Sigmoid colon (tissue), 7 donors: Measurements from ENCODE around the gene EXOC6B. TPM values are rescaled to one million over a fixed set of nuclear protein-coding genes. Genes with fewer than 3 reads are reported as not detected.
A peak's percentile ranks its signal among the peaks of the same experiment; 100 is the strongest.

Experiments used
- DNase-seq: peaks from one replicate; pipeline ENCODE4 v3.0.0-alpha.2; 2019
- H3K27ac ChIP-seq, 4 donors: fragments of 200-600 bp; sonication (generic); one replicate each; pipeline ENCODE4 v1.5.1; 2016 to 2019; ENCODE audit warnings: mild to moderate bottlenecking in 1 of 4
- H3K27me3 ChIP-seq, 3 donors: fragments of 200-600 bp; sonication (generic); one replicate each; pipeline ENCODE4 v1.5.1; 2019; ENCODE audit warnings: mild to moderate bottlenecking in 1 of 3
- H3K36me3 ChIP-seq, 4 donors: fragments of 200-600 bp; sonication (generic); one replicate each; pipeline ENCODE4 v1.5.1; 2016 to 2019
- H3K4me1 ChIP-seq, 4 donors: fragments of 200-600 bp; sonication (generic); one replicate each; pipeline ENCODE4 v1.5.1; 2017 to 2019
- H3K4me3 ChIP-seq, 4 donors: fragments of 200-600 bp; sonication (generic); one replicate each; pipeline ENCODE4 v1.5.1; 2017 to 2019; ENCODE audit warnings: mild to moderate bottlenecking in 2 of 4, moderate library complexity in 1 of 4
- H3K9me3 ChIP-seq, 4 donors: fragments of 200-600 bp in 3 of 4; sonication (generic) in 3 of 4; one replicate each; pipeline versions ENCODE4 v1.5.1 to v1.6.1; 2013 to 2019
- EP300 ChIP-seq, 4 donors: sonication (generic); formaldehyde crosslinking; IDR thresholded peaks; one replicate each; pipeline ENCODE4 v1.6.1; 2017; ENCODE audit warnings: antibody characterized with exemption in 4 of 4
- POLR2A ChIP-seq, 2 donors: fragments of 450-650 bp; IDR thresholded peaks; one replicate each; pipeline ENCODE4 v1.6.1; 2016; ENCODE audit warnings: antibody characterized with exemption in 2 of 2, mild to moderate bottlenecking in 2 of 2, moderate library complexity in 2 of 2
- POLR2AphosphoS5 ChIP-seq, 4 donors: sonication (generic); formaldehyde crosslinking; IDR thresholded peaks; one replicate each; pipeline ENCODE4 v1.6.1; 2017; ENCODE audit warnings: antibody characterized with exemption in 4 of 4
- whole genome bisulfite sequencing, 2 donors: extraction: QIAGEN DNeasy Blood & Tissue Kit; methylation state at CpG; one replicate each; pipeline ENCODE4 v1.1.7; 2013; 5-methylcytosine and 5-hydroxymethylcytosine counted together
- intact Hi-C: fragments of 100-400 bp; cut with DNase I; formaldehyde crosslinking; loops from one replicate; pipeline ENCODE4 v1.15.1; 2023
- polyA plus RNA-seq, 3 donors: library from polyadenylated mRNA; stranded (reverse); fragments of 200-250 nt; gene quantifications; one replicate each; pipeline ENCODE4 v1.2.3, GENCODE V29; 2013
- total RNA-seq, 4 donors: library from RNA; depleted of rRNA; stranded (reverse); fragments of >200 nt; gene quantifications; one replicate each; pipeline ENCODE4 v1.1.0, GENCODE V29; 2016
- TF ChIP-seq, protein P1 (sequence below), 4 experiments: fragments of 450-650 bp in 3 of 4; fragments of 200-600 bp in 1 of 4; IDR thresholded peaks; one replicate each; pipeline ENCODE4 v1.5.1; 2016 to 2019; ENCODE audit warnings: antibody characterized with exemption in 4 of 4, mild to moderate bottlenecking in 3 of 4, moderate library complexity in 2 of 4
- donor health status: healthy with polysubstance abuse.
- donor health status: Bipolar disorder and iron deficiency.
- donor health status: healthy.

The EXOC6B gene
- total and polyA plus RNA-seq, 7 donors = 5.0 to 46.1 (median 25.3) TPM

DNA sequence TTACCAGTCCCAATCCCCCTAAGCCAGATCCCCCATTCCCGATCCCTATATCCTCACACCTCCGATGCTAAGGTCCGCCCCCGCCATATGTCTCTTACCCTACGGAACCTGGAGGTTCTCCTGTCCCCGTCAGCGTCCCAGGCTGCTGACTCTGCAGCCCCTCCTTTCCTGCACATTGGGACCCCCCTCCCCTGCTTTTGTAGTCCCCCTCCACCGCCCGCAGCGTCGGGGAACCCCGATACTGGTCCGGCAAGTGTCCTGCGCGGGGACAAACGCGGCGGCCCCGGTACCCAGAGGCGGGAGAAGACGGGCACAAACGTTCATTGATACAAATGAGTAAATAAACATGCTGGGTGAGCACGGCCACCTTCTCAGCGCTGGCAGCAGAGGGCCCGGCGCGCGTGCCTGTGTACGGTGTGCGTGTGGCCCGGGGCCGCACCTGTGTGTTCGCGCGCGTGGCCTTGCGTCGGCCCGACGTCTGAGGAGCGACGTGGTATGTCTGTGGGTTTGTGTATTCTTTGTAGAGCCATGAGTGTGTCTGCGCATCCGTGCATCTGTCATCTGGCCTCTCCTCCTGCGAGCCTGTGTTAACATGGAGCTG, 676.2 kb downstream of the EXOC6B start:
- 1 to 3% methylated on average over 45 of the region's 45 CpGs for WGBS, 2 donors
- peaks cover 38 to 90% (median 47%) of the 10 kb centered on the region in 3 donors for H3K27me3 ChIP-seq
- peak; percentile 63 for DNase-seq
- TF ChIP-seq, protein P1, sequence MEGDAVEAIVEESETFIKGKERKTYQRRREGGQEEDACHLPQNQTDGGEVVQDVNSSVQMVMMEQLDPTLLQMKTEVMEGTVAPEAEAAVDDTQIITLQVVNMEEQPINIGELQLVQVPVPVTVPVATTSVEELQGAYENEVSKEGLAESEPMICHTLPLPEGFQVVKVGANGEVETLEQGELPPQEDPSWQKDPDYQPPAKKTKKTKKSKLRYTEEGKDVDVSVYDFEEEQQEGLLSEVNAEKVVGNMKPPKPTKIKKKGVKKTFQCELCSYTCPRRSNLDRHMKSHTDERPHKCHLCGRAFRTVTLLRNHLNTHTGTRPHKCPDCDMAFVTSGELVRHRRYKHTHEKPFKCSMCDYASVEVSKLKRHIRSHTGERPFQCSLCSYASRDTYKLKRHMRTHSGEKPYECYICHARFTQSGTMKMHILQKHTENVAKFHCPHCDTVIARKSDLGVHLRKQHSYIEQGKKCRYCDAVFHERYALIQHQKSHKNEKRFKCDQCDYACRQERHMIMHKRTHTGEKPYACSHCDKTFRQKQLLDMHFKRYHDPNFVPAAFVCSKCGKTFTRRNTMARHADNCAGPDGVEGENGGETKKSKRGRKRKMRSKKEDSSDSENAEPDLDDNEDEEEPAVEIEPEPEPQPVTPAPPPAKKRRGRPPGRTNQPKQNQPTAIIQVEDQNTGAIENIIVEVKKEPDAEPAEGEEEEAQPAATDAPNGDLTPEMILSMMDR (IDR thresholded peaks at IDR 0.05) = no peak
- TF ChIP-seq POLR2AphosphoS5 (IDR thresholded peaks at IDR 0.05) = peak in 2 of 4 donors; percentile 5 to 20
- H3K4me1 ChIP-seq = peaks cover 0 to 54% (median 51%) of the 10 kb centered on the region in 4 donors
- intact Hi-C loops = loop anchor here (1.0 to 10.0 kb wide), 8 partner anchors 225 to 922 kb away; partner anchors contain the start of gene PAIP2B
- peak overlapping the region in 3 of 4 donors; percentile 43 to 55 (median 44) for H3K4me3 ChIP-seq
- H3K27ac ChIP-seq = no peak overlapping the region
- no peaks in the 10 kb centered on the region for H3K36me3 ChIP-seq
- H3K9me3 ChIP-seq = no peaks in the 10 kb centered on the region

DNA sequence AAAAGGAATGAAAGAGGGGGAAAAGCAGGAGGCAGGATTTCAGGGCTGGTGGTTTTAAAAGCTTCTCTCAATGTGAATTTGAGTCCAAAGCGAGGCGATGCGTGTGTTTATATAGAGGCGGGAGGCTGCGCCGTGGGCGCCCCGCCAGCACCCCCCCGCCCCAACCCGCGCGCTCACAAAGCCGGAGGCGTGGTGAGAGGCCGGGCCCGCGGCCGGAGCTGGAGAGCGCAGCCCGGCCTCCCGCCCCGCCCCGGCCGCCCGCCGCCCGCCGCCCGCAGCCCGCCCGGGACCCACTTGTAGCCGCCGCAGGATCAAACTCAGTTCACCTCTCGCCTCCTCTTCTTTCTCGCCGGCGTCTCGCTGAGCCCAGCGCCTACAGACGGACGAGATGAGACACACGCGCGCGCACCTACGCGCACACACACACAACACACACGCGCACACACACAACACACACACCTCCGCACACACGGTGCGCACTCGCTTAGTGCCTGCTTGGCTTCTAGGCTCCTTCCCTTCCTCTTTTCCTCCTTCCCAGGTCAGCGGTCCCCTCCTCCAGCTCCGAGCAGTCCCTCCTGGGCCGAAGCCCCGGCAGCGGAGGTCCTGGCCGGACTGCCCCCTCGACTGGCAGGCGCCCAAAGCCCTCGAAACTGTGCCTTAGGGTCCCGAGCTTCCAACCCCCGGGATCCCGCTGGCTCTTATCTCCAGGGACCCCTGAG, 676.8 kb downstream of the EXOC6B start:
- Histone ChIP-seq H3K4me1 (peaks cover 0 to 61% (median 57%) of the 10 kb centered on the region in 4 donors), H3K27me3 (peaks cover 38 to 90% (median 51%) of the 10 kb centered on the region in 3 donors), H3K9me3 (no peaks in the 10 kb centered on the region), H3K27ac (peak overlapping the region in 1 of 4 donors; percentile 27), H3K4me3 (peak overlapping the region; percentile 31 to 55 (median 44)), H3K36me3 (no peaks in the 10 kb centered on the region)
- TF ChIP-seq, protein P1 (IDR thresholded peaks at IDR 0.05) = no peak
- TF ChIP-seq POLR2AphosphoS5 (IDR thresholded peaks at IDR 0.05) = peak in 2 of 4 donors; percentile 14 to 34
- WGBS, 2 donors = 1% methylated on average over 65 of the region's 65 CpGs
- intact Hi-C loops = loop anchor here (1.0 to 5.0 kb wide), 2 partner anchors 532 to 601 kb away; no protein-coding TSS in a partner anchor
- DNase-seq = peak; percentile 72

DNA sequence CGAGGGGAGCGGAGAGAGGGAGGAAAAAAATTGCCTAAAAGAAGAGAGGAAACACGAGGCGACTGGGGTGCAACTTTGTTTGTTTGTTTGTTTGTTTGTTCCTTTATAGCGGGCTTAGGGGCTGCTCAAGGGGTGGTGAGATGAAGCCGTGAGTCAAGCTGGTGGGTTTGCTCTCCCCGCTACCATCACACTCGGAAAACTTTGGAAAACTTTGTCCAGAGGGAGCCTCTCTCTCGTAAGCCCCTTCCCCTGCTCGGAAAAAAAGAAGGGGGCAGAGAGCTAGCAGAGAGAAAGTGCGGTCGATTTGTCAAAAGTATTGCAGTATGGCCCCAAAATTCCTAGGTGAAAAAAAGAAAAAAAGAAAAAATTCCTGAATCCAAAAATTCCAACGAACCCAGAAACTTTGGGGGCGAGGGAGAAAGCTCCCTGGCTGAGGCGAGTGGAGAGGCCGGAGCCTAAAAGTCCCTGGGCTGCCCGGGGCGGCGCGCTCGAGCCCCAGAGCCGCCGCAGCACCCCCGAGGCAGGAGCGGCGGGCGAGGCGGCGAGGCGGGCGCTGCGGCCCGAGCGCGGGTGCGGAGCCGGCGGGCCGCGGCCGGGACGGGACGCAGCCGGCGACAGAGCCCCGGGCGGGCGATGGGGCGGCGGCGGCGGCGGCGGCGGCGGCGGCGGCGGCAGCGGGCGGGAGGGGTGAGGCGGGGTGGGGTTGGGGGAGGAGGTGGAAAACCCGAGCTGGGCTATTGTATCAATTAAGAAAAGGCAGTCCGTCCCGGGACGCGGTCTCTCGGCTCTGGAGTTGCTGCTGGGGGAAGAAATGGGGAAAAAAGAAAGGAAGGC, 677.6 kb downstream of the EXOC6B start:
- 1 to 2% methylated on average over 68 of the region's 68 CpGs for WGBS, 2 donors
- H3K27ac ChIP-seq = peak overlapping the region in 1 of 4 donors; percentile 27
- intact Hi-C loops = loop anchor here (5.0 kb wide), 1 partner anchor 531 kb away; no protein-coding TSS in a partner anchor
- H3K4me3 ChIP-seq = peak overlapping the region; percentile 31 to 55 (median 44)
- peak; percentile 65 for DNase-seq
- H3K9me3 ChIP-seq = no peaks in the 10 kb centered on the region
- peaks cover 0 to 69% (median 65%) of the 10 kb centered on the region in 4 donors for H3K4me1 ChIP-seq
- peak in 2 of 4 donors; percentile 6 to 11 for TF ChIP-seq POLR2AphosphoS5 (IDR thresholded peaks at IDR 0.05)
- no peak for TF ChIP-seq POLR2A (IDR thresholded peaks at IDR 0.05)
- no peaks in the 10 kb centered on the region for H3K36me3 ChIP-seq
- H3K27me3 ChIP-seq = peaks cover 38 to 90% (median 51%) of the 10 kb centered on the region in 3 donors

DNA sequence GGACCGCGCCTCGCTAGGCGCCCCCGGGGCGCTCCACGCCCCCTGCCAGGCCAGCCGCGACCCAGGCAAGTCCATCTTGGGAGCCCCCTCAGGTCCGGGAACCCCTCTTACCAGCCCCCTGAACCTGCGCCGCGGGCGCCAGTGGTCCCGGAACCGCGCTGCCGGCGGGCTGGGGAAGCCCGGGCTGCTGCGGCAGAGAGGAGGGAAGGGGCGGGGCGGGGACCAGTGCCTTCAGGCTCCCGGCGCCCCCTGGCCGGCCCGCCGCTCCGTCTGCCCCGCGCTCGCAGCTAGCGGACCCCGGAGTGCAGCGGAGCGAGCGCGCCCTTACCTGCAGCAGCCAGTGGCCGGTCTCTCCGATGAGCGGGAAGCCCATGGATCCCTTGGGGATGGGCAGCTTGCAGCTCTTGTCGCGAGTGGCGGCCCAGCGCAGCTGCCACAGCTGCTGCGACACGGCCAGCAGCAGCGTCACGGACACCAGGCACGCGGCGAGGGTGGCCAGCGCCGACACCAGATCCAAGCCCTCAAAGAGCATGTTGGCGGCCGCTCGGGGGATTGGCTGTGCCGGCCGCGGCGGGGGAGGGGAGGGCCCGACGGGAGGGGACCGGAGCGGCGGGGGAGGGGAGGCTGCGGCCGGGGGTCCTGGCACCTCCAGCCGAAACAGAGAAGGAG, 678.4 kb downstream of the EXOC6B start, which contains the start of gene CYP26B1:
Gene CYP26B1, minus strand, starts transcription at position 560 of the 669 bp plus-strand sequence. Its CDS starts 28 bp downstream, at position 532.
- Histone ChIP-seq H3K4me3 (peak within 1 kb of the TSS; percentile 31 to 55 (median 44)), H3K9me3 (no peaks in the 10 kb centered on the region), H3K27ac (peak within 1 kb of the TSS in 1 of 4 donors; percentile 27), H3K27me3 (peaks cover 38 to 91% (median 51%) of the 10 kb centered on the region in 3 donors), H3K4me1 (peaks cover 0 to 76% (median 73%) of the 10 kb centered on the region in 4 donors), H3K36me3 (no peaks in the 10 kb centered on the region)
- DNase-seq = peak; percentile 60
- 2% methylated on average over 69 of the region's 69 CpGs for WGBS, 2 donors
- intact Hi-C loops = loop anchor here (5.0 kb wide), 1 partner anchor 530 kb away; no protein-coding TSS in a partner anchor
- TF ChIP-seq POLR2A (IDR thresholded peaks at IDR 0.05) (no peak), POLR2AphosphoS5 (IDR thresholded peaks at IDR 0.05) (no peak), EP300 (IDR thresholded peaks at IDR 0.05) (no peak)
- TF ChIP-seq, protein P1 (IDR thresholded peaks at IDR 0.05) = no peak
